WTC11 (cell line): ENCODE results near the gene ZNF740.

Experiments
- MXD4 ChIP-seq: fragments of 250-450 bp; sonication (Bioruptor Pico); IDR thresholded peaks from 2 replicates; pipeline ENCODE4 v1.8.0; 2021; ENCODE audit warnings: mild to moderate bottlenecking, moderate library complexity, borderline replicate concordance
- NR1H2 ChIP-seq: sonication (generic); formaldehyde crosslinking; IDR thresholded peaks from 2 replicates; pipeline ENCODE4 v1.9.0; 2021; ENCODE audit warnings: mild to moderate bottlenecking, moderate library complexity, missing genetic modification reagents
- TF ChIP-seq, protein P1 (sequence below): sonication (generic); formaldehyde crosslinking; conservative IDR thresholded peaks from 2 replicates; pipeline ENCODE4 v1.8.1; 2022; ENCODE audit warnings: mild to moderate bottlenecking, missing genetic modification reagents
- TF ChIP-seq, protein P2 (sequence below): fragments of 200-600 bp; IDR thresholded peaks from 2 replicates; pipeline ENCODE4 v1.8.0; 2022; ENCODE audit warnings: antibody characterized with exemption
- TF ChIP-seq, protein P3 (sequence below): sonication (generic); formaldehyde crosslinking; IDR thresholded peaks from 2 replicates; pipeline ENCODE4 v1.8.0; 2022; ENCODE audit warnings: mild to moderate bottlenecking, missing genetic modification reagents
- TF ChIP-seq, protein P4 (sequence below): sonication (generic); formaldehyde crosslinking; IDR thresholded peaks from 2 replicates; pipeline ENCODE4 v1.8.1; 2023; ENCODE audit warnings: mild to moderate bottlenecking, missing genetic modification reagents, borderline replicate concordance
- TF ChIP-seq, protein P5 (sequence below): sonication (generic); formaldehyde crosslinking; IDR thresholded peaks from 2 replicates; pipeline ENCODE4 v1.8.0; 2022; ENCODE audit warnings: missing genetic modification reagents

DNA sequence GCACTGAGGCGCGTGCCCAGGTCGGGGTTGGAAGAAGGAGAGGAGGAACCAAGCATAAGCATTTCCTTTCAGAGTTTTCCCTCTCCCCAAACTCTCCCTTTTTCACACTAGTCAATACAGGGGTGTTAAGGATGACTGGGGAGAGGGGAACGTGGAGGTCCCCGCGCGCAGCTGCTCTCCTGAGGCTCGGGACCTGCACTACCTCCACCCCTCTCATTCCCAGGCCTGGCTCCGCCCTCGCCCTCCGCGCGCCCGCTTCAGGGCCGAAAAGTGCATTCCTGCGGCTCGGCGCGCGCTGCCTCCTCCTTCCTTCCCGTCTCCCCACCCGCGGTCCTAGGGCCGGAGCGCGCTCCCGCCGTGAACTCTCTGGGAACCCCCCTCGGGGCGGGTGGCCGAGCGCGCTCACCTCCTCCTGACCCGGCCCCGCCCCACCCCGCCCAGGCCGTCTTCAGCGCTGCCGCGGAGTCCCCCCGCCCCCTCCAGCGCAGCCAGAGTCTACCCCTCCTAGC is 40.2 kb downstream of the ZNF740 start:
- TF ChIP-seq, protein P1, sequence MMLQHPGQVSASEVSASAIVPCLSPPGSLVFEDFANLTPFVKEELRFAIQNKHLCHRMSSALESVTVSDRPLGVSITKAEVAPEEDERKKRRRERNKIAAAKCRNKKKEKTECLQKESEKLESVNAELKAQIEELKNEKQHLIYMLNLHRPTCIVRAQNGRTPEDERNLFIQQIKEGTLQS (CRISPR knock-in tag): no peak
- TF ChIP-seq, protein P2, sequence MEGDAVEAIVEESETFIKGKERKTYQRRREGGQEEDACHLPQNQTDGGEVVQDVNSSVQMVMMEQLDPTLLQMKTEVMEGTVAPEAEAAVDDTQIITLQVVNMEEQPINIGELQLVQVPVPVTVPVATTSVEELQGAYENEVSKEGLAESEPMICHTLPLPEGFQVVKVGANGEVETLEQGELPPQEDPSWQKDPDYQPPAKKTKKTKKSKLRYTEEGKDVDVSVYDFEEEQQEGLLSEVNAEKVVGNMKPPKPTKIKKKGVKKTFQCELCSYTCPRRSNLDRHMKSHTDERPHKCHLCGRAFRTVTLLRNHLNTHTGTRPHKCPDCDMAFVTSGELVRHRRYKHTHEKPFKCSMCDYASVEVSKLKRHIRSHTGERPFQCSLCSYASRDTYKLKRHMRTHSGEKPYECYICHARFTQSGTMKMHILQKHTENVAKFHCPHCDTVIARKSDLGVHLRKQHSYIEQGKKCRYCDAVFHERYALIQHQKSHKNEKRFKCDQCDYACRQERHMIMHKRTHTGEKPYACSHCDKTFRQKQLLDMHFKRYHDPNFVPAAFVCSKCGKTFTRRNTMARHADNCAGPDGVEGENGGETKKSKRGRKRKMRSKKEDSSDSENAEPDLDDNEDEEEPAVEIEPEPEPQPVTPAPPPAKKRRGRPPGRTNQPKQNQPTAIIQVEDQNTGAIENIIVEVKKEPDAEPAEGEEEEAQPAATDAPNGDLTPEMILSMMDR: no peak
- TF ChIP-seq NR1H2 (CRISPR knock-in tag) (no peak), MXD4 (CRISPR knock-in tag) (no peak)
- TF ChIP-seq, protein P3, sequence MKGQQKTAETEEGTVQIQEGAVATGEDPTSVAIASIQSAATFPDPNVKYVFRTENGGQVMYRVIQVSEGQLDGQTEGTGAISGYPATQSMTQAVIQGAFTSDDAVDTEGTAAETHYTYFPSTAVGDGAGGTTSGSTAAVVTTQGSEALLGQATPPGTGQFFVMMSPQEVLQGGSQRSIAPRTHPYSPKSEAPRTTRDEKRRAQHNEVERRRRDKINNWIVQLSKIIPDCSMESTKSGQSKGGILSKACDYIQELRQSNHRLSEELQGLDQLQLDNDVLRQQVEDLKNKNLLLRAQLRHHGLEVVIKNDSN (CRISPR knock-in tag): no peak; the same call in 1 of the 2 replicates
- TF ChIP-seq, protein P4, sequence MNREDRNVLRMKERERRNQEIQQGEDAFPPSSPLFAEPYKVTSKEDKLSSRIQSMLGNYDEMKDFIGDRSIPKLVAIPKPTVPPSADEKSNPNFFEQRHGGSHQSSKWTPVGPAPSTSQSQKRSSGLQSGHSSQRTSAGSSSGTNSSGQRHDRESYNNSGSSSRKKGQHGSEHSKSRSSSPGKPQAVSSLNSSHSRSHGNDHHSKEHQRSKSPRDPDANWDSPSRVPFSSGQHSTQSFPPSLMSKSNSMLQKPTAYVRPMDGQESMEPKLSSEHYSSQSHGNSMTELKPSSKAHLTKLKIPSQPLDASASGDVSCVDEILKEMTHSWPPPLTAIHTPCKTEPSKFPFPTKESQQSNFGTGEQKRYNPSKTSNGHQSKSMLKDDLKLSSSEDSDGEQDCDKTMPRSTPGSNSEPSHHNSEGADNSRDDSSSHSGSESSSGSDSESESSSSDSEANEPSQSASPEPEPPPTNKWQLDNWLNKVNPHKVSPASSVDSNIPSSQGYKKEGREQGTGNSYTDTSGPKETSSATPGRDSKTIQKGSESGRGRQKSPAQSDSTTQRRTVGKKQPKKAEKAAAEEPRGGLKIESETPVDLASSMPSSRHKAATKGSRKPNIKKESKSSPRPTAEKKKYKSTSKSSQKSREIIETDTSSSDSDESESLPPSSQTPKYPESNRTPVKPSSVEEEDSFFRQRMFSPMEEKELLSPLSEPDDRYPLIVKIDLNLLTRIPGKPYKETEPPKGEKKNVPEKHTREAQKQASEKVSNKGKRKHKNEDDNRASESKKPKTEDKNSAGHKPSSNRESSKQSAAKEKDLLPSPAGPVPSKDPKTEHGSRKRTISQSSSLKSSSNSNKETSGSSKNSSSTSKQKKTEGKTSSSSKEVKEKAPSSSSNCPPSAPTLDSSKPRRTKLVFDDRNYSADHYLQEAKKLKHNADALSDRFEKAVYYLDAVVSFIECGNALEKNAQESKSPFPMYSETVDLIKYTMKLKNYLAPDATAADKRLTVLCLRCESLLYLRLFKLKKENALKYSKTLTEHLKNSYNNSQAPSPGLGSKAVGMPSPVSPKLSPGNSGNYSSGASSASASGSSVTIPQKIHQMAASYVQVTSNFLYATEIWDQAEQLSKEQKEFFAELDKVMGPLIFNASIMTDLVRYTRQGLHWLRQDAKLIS (CRISPR knock-in tag): no peak
- TF ChIP-seq, protein P5, sequence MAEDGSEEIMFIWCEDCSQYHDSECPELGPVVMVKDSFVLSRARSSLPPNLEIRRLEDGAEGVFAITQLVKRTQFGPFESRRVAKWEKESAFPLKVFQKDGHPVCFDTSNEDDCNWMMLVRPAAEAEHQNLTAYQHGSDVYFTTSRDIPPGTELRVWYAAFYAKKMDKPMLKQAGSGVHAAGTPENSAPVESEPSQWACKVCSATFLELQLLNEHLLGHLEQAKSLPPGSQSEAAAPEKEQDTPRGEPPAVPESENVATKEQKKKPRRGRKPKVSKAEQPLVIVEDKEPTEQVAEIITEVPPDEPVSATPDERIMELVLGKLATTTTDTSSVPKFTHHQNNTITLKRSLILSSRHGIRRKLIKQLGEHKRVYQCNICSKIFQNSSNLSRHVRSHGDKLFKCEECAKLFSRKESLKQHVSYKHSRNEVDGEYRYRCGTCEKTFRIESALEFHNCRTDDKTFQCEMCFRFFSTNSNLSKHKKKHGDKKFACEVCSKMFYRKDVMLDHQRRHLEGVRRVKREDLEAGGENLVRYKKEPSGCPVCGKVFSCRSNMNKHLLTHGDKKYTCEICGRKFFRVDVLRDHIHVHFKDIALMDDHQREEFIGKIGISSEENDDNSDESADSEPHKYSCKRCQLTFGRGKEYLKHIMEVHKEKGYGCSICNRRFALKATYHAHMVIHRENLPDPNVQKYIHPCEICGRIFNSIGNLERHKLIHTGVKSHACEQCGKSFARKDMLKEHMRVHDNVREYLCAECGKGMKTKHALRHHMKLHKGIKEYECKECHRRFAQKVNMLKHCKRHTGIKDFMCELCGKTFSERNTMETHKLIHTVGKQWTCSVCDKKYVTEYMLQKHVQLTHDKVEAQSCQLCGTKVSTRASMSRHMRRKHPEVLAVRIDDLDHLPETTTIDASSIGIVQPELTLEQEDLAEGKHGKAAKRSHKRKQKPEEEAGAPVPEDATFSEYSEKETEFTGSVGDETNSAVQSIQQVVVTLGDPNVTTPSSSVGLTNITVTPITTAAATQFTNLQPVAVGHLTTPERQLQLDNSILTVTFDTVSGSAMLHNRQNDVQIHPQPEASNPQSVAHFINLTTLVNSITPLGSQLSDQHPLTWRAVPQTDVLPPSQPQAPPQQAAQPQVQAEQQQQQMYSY: no peak
